Esophagus muscularis mucosa (tissue), 3 donors: ENCODE results near the gene RAB11A.

Experiments
- CTCF ChIP-seq, 3 experiments: fragments of 200-600 bp in 2 of 3; fragments of 450-650 bp in 1 of 3; sonication (generic) in 2 of 3; IDR thresholded peaks; one replicate each; pipeline ENCODE4 v1.5.1; 2017 to 2019; ENCODE audit warnings: antibody characterized with exemption in 3 of 3, mild to moderate bottlenecking in 2 of 3, moderate library complexity in 1 of 3
- POLR2A ChIP-seq: fragments of 450-650 bp; IDR thresholded peaks from one replicate; pipeline ENCODE4 v1.6.1; 2017; ENCODE audit warnings: antibody characterized with exemption, moderate library complexity, mild to moderate bottlenecking, low read depth

GRCh38 chr15:65929573-65929972 is 60.3 kb downstream of the RAB11A start:
- no peak for TF ChIP-seq CTCF (IDR thresholded peaks at IDR 0.05)
- no peak for TF ChIP-seq POLR2A
